Keratinocyte (primary cell): ENCODE data around the gene SMPD2. TPM values are rescaled to one million over a fixed set of nuclear protein-coding genes. Genes with fewer than 3 reads are reported as not detected.
A peak's percentile ranks its signal among the peaks of the same experiment; 100 is the strongest.

Source experiments
- DNase-seq: peaks from one replicate; pipeline ENCODE4 v3.0.0-alpha.2; 2011; ENCODE audit warnings: low read depth, missing footprints, low spot score
- FAIRE-seq: peaks from 2 replicates; lab custom pipeline; 2011; peaks lifted over from hg19 to GRCh38; lab: Jason Lieb, UNC
- H2AFZ ChIP-seq: 2 replicates; pipeline ENCODE4 v1.6.0; 2012; ENCODE audit warnings: low read length, control low read depth, inconsistent platforms; ENCODE audit not compliant: control insufficient read depth
- H3K27ac ChIP-seq: 2 replicates; pipeline ENCODE4 v1.5.1; 2011; ENCODE audit warnings: low read length; ENCODE audit not compliant: control insufficient read depth, insufficient read depth
- H3K27me3 ChIP-seq: 3 replicates; pipeline ENCODE4 v1.6.0; 2011; ENCODE audit warnings: low read length; ENCODE audit not compliant: control insufficient read depth, insufficient read depth; ENCODE audit errors: extremely low read depth
- H3K36me3 ChIP-seq, 2 experiments: 2 replicates in 1 of 2; 3 replicates in 1 of 2; pipeline ENCODE4 v1.5.1; 2011; ENCODE audit warnings: low read length in 2 of 2, mild to moderate bottlenecking in 1 of 2; ENCODE audit not compliant: control insufficient read depth in 2 of 2, insufficient read depth in 2 of 2; ENCODE audit errors: extremely low read depth in 1 of 2
- H3K4me1 ChIP-seq: 3 replicates; pipeline ENCODE4 v1.5.1; 2011; ENCODE audit warnings: low read length; ENCODE audit not compliant: control insufficient read depth, insufficient read depth; ENCODE audit errors: extremely low read depth
- H3K4me2 ChIP-seq: 3 replicates; pipeline ENCODE4 v1.6.0; 2011; ENCODE audit warnings: low read depth, low read length; ENCODE audit not compliant: control insufficient read depth, insufficient read depth; ENCODE audit errors: extremely low read depth
- H3K4me3 ChIP-seq, 3 experiments: fragments of 200-600 bp in 1 of 3; sonication (generic) in 1 of 3; 2 replicates in 2 of 3; 3 replicates in 1 of 3; pipeline ENCODE4 v1.5.1; 2011 to 2016; ENCODE audit warnings: low read length in 3 of 3, mild to moderate bottlenecking in 3 of 3, control low read depth in 2 of 3, inconsistent platforms in 1 of 3, low read depth in 1 of 3, mixed read lengths in 1 of 3, mixed run types in 1 of 3, moderate library complexity in 1 of 3; ENCODE audit not compliant: control insufficient read depth in 2 of 3, insufficient read depth in 2 of 3; ENCODE audit errors: extremely low read depth in 1 of 3
- H3K79me2 ChIP-seq: 2 replicates; pipeline ENCODE4 v1.6.0; 2012; ENCODE audit warnings: low read length; ENCODE audit not compliant: control insufficient read depth, insufficient read depth
- H3K9ac ChIP-seq: 3 replicates; pipeline ENCODE4 v1.6.0; 2011; ENCODE audit warnings: low read length; ENCODE audit not compliant: control insufficient read depth, insufficient read depth; ENCODE audit errors: extremely low read depth
- H3K9me1 ChIP-seq: 3 replicates; pipeline ENCODE4 v1.6.0; 2011; ENCODE audit warnings: low read length; ENCODE audit not compliant: control insufficient read depth, insufficient read depth; ENCODE audit errors: extremely low read depth
- H3K9me3 ChIP-seq: 2 replicates; pipeline ENCODE4 v1.5.1; 2012; ENCODE audit warnings: low read depth, low read length; ENCODE audit not compliant: control insufficient read depth
- H4K20me1 ChIP-seq: 3 replicates; pipeline ENCODE4 v1.6.0; 2011; ENCODE audit warnings: low read length; ENCODE audit not compliant: control insufficient read depth, insufficient read depth; ENCODE audit errors: extremely low read depth
- CTCF ChIP-seq, 3 experiments: IDR thresholded peaks in 1 of 3; conservative IDR thresholded peaks in 1 of 3; optimal IDR thresholded peaks in 1 of 3; 2 replicates in 2 of 3; 3 replicates in 1 of 3; pipeline versions ENCODE3 to v1.5.1; 2011; ENCODE audit warnings: low read length in 3 of 3, mild to moderate bottlenecking in 3 of 3, moderate library complexity in 2 of 3, control low read depth in 1 of 3, inconsistent platforms in 1 of 3; ENCODE audit not compliant: insufficient read depth in 2 of 3; ENCODE audit errors: extremely low read depth in 1 of 3
- EZH2 ChIP-seq: IDR thresholded peaks from one replicate; pipeline ENCODE4 v1.6.1; 2012; ENCODE audit warnings: inconsistent platforms, mild to moderate bottlenecking, low read length, moderate library complexity
- dilution Hi-C: fragments of 300-500 bp; cut with MboI; formaldehyde crosslinking; loops from one replicate; pipeline ENCODE4 v1.7.0; 2020; ENCODE audit warnings: low sequenced_read_pairs; ENCODE audit not compliant: extremely low pct_ligation_motif_present
- polyA plus RNA-seq, 5 experiments: library from polyadenylated mRNA; depleted of rRNA in 3 of 5; stranded (reverse) in 3 of 5; stranded (forward) in 1 of 5; unstranded in 1 of 5; fragments of >200 nt; gene quantifications; 1 replicate in 1 of 5; 2 replicates in 3 of 5; 3 replicates in 1 of 5; pipeline versions ENCODE4 v1.2.1 to v1.2.3, GENCODE V29; 2011 to 2012; ENCODE audit warnings: missing spikeins in 2 of 5, low read depth in 1 of 5, low replicate concordance in 1 of 5

SMPD2 gene
- polyA plus RNA-seq, 1 donor (not counting 4 experiments of a cell fraction or from before 2014, with no cell fraction given): 11.7 TPM

DNA sequence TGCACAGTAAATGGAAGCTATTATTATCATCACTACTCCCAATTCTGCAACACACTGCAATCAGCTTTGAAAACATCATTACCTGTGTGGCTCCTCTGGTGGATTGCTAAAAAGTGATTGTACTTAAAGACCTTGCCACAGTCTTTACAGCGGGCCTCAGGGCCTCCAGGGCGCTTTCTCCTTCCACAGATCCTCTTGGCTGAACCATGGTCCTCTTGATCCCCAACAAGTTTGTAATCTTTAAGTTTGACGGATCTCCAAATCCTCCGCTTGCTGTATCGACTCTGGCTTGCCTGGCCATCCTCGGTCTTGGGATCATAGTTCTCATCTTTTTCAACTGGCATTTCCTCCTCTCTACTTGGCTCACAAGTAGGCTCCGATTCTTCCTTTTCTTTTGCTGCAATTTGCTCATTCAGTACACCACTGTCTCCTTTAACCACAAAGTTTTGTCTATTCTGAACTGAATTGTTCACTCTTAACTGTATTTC lies 40.5 kb downstream of the SMPD2 start:
- FAIRE-seq (no peak), DNase-seq (no peak)
- H3K9me1 ChIP-seq: peaks cover 3% of the 10 kb centered on the region
- no peak overlapping the region for H2AFZ ChIP-seq
- dilution Hi-C loops: no loop called here
- H3K36me3 ChIP-seq: peaks cover 5 to 21% of the 10 kb centered on the region in 2 experiments
- H3K9ac ChIP-seq: no peak overlapping the region
- H3K27me3 ChIP-seq: no peaks in the 10 kb centered on the region
- peaks cover 26% of the 10 kb centered on the region for H3K4me1 ChIP-seq
- H3K9me3 ChIP-seq: no peaks in the 10 kb centered on the region
- peak overlapping the region in 1 of 3 experiments; percentile 24 for H3K4me3 ChIP-seq
- peaks cover 51% of the 10 kb centered on the region for H3K79me2 ChIP-seq
- TF ChIP-seq CTCF (optimal IDR thresholded peaks at IDR 0.05 in 1 of 3, IDR thresholded peaks at IDR 0.05 in 1 of 3, conservative IDR thresholded peaks at IDR 0.05 in 1 of 3; ENCODE audit: extremely low read depth in 1 of 3, insufficient read depth in 2 of 3, low read length in 3 of 3) (no peak), EZH2 (no peak)
- peak overlapping the region; percentile 39 for H3K4me2 ChIP-seq
- H3K27ac ChIP-seq: no peak overlapping the region
- peaks cover 3% of the 10 kb centered on the region for H4K20me1 ChIP-seq

GRCh38 chr6:109482905-109483734 lies 42.6 kb downstream of the SMPD2 start, which contains the start of gene ZBTB24:
Gene ZBTB24 (minus strand): TSS chr6:109483219. CDS start chr6:109482026, 1,193 bp downstream.
- dilution Hi-C loops: no loop called here

More at GRCh38 chr6:109482905-109483734, 42.6 kb downstream of the SMPD2 start, which contains the start of gene ZBTB24:
- Histone ChIP-seq H3K27ac (peak within 1 kb of the TSS; percentile 60), H3K4me2 (peak within 1 kb of the TSS; percentile 85), H2AFZ (peak within 1 kb of the TSS; percentile 64), H3K79me2 (peaks cover 37% of the 10 kb centered on the region), H3K9me3 (no peaks in the 10 kb centered on the region), H3K27me3 (no peaks in the 10 kb centered on the region), H4K20me1 (no peaks in the 10 kb centered on the region), H3K9ac (peak within 1 kb of the TSS; percentile 86), H3K4me3 (peak within 1 kb of the TSS; percentile 74 to 81 (median 78)), H3K36me3 (peaks cover 2 to 16% of the 10 kb centered on the region in 2 experiments), H3K4me1 (peaks cover 26% of the 10 kb centered on the region), H3K9me1 (peaks cover 3% of the 10 kb centered on the region)
- no peak for TF ChIP-seq CTCF (optimal IDR thresholded peaks at IDR 0.05 in 1 of 3, IDR thresholded peaks at IDR 0.05 in 1 of 3, conservative IDR thresholded peaks at IDR 0.05 in 1 of 3; ENCODE audit: extremely low read depth in 1 of 3, insufficient read depth in 2 of 3, low read length in 3 of 3)
- no peak for TF ChIP-seq EZH2
- DNase-seq (peak; percentile 25), FAIRE-seq (no peak)
